C4-2B (cell line): ENCODE results near the gene FAM184B.

Source experiments
- CTCF ChIP-seq: fragments of 450-650 bp; conservative IDR thresholded peaks from 2 replicates; pipeline ENCODE4 v1.5.1; 2017; ENCODE audit warnings: mild to moderate bottlenecking
- ZFX ChIP-seq: fragments of 450-650 bp; IDR thresholded peaks from 2 replicates; pipeline ENCODE4 v1.6.1; 2017

GRCh38 chr4:17690898-17691297, 90.5 kb downstream of the FAM184B start:
- TF ChIP-seq CTCF (no peak), ZFX (no peak)
